ENCODE measurements around the gene NDUFA5. TPM values are rescaled to one million over a fixed set of nuclear protein-coding genes. Genes with fewer than 3 reads are reported as not detected.

NDUFA5 gene
- total and polyA plus RNA-seq, 3 donors from 2014 or later = 49.2 to 83.3 (median 68.5) TPM

- Histone ChIP-seq H3K9me3 (no peaks in the 10 kb centered on the region), H3K4me1 (no peaks in the 10 kb centered on the region), H3K27ac (no peak overlapping the region), H3K4me3 (no peak overlapping the region), H3K27me3 (no peaks in the 10 kb centered on the region), H3K36me3 (ENCODE audit: low read depth, missing control alignments) (no peaks in the 10 kb centered on the region)
- no peak for DNase-seq
- no peak for TF ChIP-seq POLR2A (IDR thresholded peaks at IDR 0.05)
- no peak for TF ChIP-seq CTCF (IDR thresholded peaks at IDR 0.05)
- intact Hi-C loops (cut with DNase I; ENCODE audit: low total_unique reads) = no loop called here
- WGBS, 2 donors = 92 to 96% methylated on average over 4 of the region's 4 CpGs
These were observed 26.2 kb upstream of the NDUFA5 start for GRCh38 chr7:123583821-123584220.

- Histone ChIP-seq H3K36me3 (ENCODE audit: low read depth, missing control alignments) (no peaks in the 10 kb centered on the region), H3K4me1 (no peaks in the 10 kb centered on the region), H3K4me3 (no peak overlapping the region), H3K9me3 (no peaks in the 10 kb centered on the region), H3K27me3 (no peaks in the 10 kb centered on the region), H3K27ac (no peak overlapping the region)
- DNase-seq = no peak
- TF ChIP-seq CTCF (IDR thresholded peaks at IDR 0.05) (no peak), POLR2A (IDR thresholded peaks at IDR 0.05) (no peak)
- WGBS, 2 donors = 27 to 34% methylated on average over 2 of the region's 2 CpGs
- intact Hi-C loops (cut with DNase I; ENCODE audit: low total_unique reads) = no loop called here
These were observed 23.5 kb upstream of the NDUFA5 start for GRCh38 chr7:123581162-123581459.

- WGBS, 2 donors = 45 to 52% methylated on average over 8 of the region's 8 CpGs
- peak; percentile 27 for DNase-seq
- no peaks in the 10 kb centered on the region for H3K36me3 ChIP-seq (ENCODE audit: low read depth, missing control alignments)
- H3K27ac ChIP-seq = no peak overlapping the region
- H3K9me3 ChIP-seq = no peaks in the 10 kb centered on the region
- intact Hi-C loops (cut with DNase I; ENCODE audit: low total_unique reads) = no loop called here
- H3K4me1 ChIP-seq = no peaks in the 10 kb centered on the region
- H3K4me3 ChIP-seq = no peak overlapping the region
- H3K27me3 ChIP-seq = no peaks in the 10 kb centered on the region
- TF ChIP-seq CTCF (IDR thresholded peaks at IDR 0.05) = peak in 2 of 3 experiments; percentile 33 to 57
- TF ChIP-seq POLR2A (IDR thresholded peaks at IDR 0.05) = no peak
These were observed 23.0 kb upstream of the NDUFA5 start for GRCh38 chr7:123580406-123581161.

- Histone ChIP-seq H3K36me3 (ENCODE audit: low read depth, missing control alignments) (no peaks in the 10 kb centered on the region), H3K4me1 (no peaks in the 10 kb centered on the region), H3K4me3 (no peak overlapping the region), H3K27ac (no peak overlapping the region), H3K27me3 (no peaks in the 10 kb centered on the region), H3K9me3 (no peaks in the 10 kb centered on the region)
- intact Hi-C loops (cut with DNase I; ENCODE audit: low total_unique reads) = no loop called here
- DNase-seq = no peak
- TF ChIP-seq POLR2A (IDR thresholded peaks at IDR 0.05) (no peak), CTCF (IDR thresholded peaks at IDR 0.05) (no peak)
These were observed 21.8 kb upstream of the NDUFA5 start for GRCh38 chr7:123579416-123579815.

- DNase-seq = no peak
- no peaks in the 10 kb centered on the region for H3K27me3 ChIP-seq
- intact Hi-C loops (cut with DNase I; ENCODE audit: low total_unique reads) = no loop called here
- no peaks in the 10 kb centered on the region for H3K36me3 ChIP-seq (ENCODE audit: low read depth, missing control alignments)
- H3K4me3 ChIP-seq = no peak overlapping the region
- WGBS, 2 donors = 97 to 98% methylated on average over 2 of the region's 2 CpGs
- no peak overlapping the region for H3K27ac ChIP-seq
- TF ChIP-seq POLR2A (IDR thresholded peaks at IDR 0.05) = no peak
- no peak for TF ChIP-seq CTCF (IDR thresholded peaks at IDR 0.05)
- H3K4me1 ChIP-seq = no peaks in the 10 kb centered on the region
- no peaks in the 10 kb centered on the region for H3K9me3 ChIP-seq
These were observed 16.4 kb upstream of the NDUFA5 start for GRCh38 chr7:123573896-123574467.

Data from testis (tissue), 3 donors.